ENCODE data around the gene KRTAP10-2.

- TF ChIP-seq POLR2AphosphoS5 (IDR thresholded peaks at IDR 0.05; ENCODE audit: low read depth, low read length) (no peak), POLR2A (IDR thresholded peaks at IDR 0.05; ENCODE audit: low read depth, low read length) (no peak)
Observed at GRCh38 chr21:44514746-44515358, 36.5 kb downstream of the KRTAP10-2 start.
